OCI-LY3 (cell line): ENCODE data around the gene HDAC8.

ENCODE experiments used
- H2AFZ ChIP-seq: fragments of 200-600, 300-600 bp; shearing (Covaris generic); 2 replicates; pipeline ENCODE4 v1.6.0; 2014; ENCODE audit warnings: antibody characterized with exemption, low read depth, low read length
- H3K27ac ChIP-seq: fragments of 200-600, 300-600 bp; sonication (generic); 2 replicates; pipeline ENCODE4 v1.5.1; 2014; ENCODE audit warnings: mild to moderate bottlenecking, low read length, moderate library complexity, mixed read lengths
- H3K27me3 ChIP-seq: fragments of 200-600, 300-600 bp; sonication (generic); 2 replicates; pipeline ENCODE4 v1.6.1; 2014; ENCODE audit warnings: low read depth, low read length, mixed read lengths
- H3K36me3 ChIP-seq: fragments of 200-600, 300-600 bp; sonication (generic); replicated peaks from 2 replicates; pipeline ENCODE3; 2014; ENCODE audit warnings: low read depth, low read length, mixed read lengths
- H3K4me1 ChIP-seq: fragments of 300-600, 200-600 bp; sonication (generic); 2 replicates; pipeline ENCODE4 v1.6.1; 2014; ENCODE audit warnings: low read length, mixed read lengths
- H3K4me2 ChIP-seq: fragments of 200-600, 300-600 bp; sonication (generic); 2 replicates; pipeline ENCODE4 v1.6.1; 2014; ENCODE audit warnings: low read length, mixed read lengths
- H3K4me3 ChIP-seq: fragments of 300-600, 200-600 bp; sonication (generic); 2 replicates; pipeline ENCODE4 v1.5.1; 2014; ENCODE audit warnings: antibody characterized with exemption, mild to moderate bottlenecking, low read length, moderate library complexity
- H3K79me2 ChIP-seq: fragments of 300-600, 200-600 bp; shearing (Covaris generic); 2 replicates; pipeline ENCODE4 v1.6.1; 2014; ENCODE audit warnings: mild to moderate bottlenecking, low read length, mixed read lengths
- H3K9ac ChIP-seq: fragments of 300-600, 200-600 bp; shearing (Covaris generic); 2 replicates; pipeline ENCODE4 v1.6.0; 2014; ENCODE audit warnings: mild to moderate bottlenecking, low read length, moderate library complexity
- H3K9me3 ChIP-seq: fragments of 200-600, 300-600 bp; shearing (Covaris generic); 2 replicates; pipeline ENCODE4 v1.6.1; 2014; ENCODE audit warnings: low read length, mixed read lengths; ENCODE audit not compliant: insufficient read depth
- H4K20me1 ChIP-seq: fragments of 200-600, 300-600 bp; sonication (generic); 2 replicates; pipeline ENCODE4 v1.6.1; 2016; ENCODE audit warnings: low read length, mixed read lengths; ENCODE audit not compliant: insufficient read depth
- EZH2phosphoT487 ChIP-seq: fragments of 200-600 bp; shearing (Covaris generic); IDR thresholded peaks from 2 replicates; pipeline ENCODE4 v1.6.1; 2018; ENCODE audit warnings: antibody characterized with exemption, mixed run types, low read depth
- TF ChIP-seq, protein P1 (sequence below): fragments of 200-600, 300-600 bp; sonication (generic); IDR thresholded peaks from 2 replicates; pipeline ENCODE4 v1.5.1; 2014; ENCODE audit warnings: antibody characterized with exemption, low read length, low read depth

HDAC8 gene

DNA sequence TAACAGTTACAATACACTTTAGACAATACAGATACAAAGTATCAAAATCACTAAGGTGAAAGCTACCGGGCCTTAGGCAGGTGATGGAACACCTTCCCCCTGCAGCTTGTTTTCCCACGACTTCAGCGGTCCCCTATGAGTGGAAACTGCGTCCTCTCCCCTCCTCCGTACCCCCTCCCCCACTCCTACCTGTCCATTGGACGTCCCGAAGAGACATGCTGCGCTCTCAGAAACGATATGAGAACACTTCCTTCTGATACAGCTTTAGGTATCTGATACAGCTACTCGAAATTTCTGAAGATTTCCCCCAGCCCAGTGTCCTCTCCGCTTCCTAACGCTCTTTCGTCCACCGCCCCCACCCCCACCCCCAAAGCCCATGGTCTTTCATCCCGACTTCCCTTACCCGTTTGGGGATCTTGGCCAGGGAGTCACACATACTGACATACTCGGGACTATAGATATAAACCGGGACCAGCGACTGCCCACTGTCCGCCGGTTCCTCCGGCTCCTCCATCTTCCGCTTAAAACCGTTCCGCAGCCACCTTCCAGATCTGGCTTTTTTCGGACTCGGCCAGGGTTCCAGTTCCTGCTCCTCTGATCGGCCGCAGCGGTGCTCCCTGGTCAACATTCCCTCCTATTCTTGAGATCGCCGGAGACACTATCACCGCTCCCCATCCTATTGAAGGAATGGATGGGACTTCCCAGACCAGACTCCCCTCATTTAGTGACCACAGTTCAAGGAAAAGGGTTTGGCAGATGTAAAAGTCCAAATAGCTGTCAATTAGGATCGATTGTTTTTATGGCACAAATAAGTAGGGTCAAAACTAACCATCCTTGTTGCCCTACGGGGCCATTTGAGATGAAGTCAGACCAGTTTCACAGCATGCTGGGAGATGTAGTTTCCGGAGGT, at the start of gene HDAC8:
HDAC8 (minus strand) TSS at position 596 of the 910 bp plus-strand sequence; CDS start at position 514, 82 bp downstream.
- Histone ChIP-seq H3K9ac (peak within 1 kb of the TSS; percentile 94), H3K36me3 (peaks cover 15% of the 10 kb centered on the region), H4K20me1 (no peaks in the 10 kb centered on the region), H3K4me3 (peak within 1 kb of the TSS; percentile 100), H3K79me2 (peaks cover 10% of the 10 kb centered on the region), H3K4me1 (peaks cover 5% of the 10 kb centered on the region; the same call in 1 of the 2 replicates), H3K27ac (peak within 1 kb of the TSS; percentile 64), H3K4me2 (peak within 1 kb of the TSS; percentile 69), H2AFZ (peak within 1 kb of the TSS; percentile 100), H3K27me3 (no peaks in the 10 kb centered on the region), H3K9me3 (no peaks in the 10 kb centered on the region)
- no peak for TF ChIP-seq EZH2phosphoT487
- TF ChIP-seq, protein P1, sequence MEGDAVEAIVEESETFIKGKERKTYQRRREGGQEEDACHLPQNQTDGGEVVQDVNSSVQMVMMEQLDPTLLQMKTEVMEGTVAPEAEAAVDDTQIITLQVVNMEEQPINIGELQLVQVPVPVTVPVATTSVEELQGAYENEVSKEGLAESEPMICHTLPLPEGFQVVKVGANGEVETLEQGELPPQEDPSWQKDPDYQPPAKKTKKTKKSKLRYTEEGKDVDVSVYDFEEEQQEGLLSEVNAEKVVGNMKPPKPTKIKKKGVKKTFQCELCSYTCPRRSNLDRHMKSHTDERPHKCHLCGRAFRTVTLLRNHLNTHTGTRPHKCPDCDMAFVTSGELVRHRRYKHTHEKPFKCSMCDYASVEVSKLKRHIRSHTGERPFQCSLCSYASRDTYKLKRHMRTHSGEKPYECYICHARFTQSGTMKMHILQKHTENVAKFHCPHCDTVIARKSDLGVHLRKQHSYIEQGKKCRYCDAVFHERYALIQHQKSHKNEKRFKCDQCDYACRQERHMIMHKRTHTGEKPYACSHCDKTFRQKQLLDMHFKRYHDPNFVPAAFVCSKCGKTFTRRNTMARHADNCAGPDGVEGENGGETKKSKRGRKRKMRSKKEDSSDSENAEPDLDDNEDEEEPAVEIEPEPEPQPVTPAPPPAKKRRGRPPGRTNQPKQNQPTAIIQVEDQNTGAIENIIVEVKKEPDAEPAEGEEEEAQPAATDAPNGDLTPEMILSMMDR = no peak

DNA sequence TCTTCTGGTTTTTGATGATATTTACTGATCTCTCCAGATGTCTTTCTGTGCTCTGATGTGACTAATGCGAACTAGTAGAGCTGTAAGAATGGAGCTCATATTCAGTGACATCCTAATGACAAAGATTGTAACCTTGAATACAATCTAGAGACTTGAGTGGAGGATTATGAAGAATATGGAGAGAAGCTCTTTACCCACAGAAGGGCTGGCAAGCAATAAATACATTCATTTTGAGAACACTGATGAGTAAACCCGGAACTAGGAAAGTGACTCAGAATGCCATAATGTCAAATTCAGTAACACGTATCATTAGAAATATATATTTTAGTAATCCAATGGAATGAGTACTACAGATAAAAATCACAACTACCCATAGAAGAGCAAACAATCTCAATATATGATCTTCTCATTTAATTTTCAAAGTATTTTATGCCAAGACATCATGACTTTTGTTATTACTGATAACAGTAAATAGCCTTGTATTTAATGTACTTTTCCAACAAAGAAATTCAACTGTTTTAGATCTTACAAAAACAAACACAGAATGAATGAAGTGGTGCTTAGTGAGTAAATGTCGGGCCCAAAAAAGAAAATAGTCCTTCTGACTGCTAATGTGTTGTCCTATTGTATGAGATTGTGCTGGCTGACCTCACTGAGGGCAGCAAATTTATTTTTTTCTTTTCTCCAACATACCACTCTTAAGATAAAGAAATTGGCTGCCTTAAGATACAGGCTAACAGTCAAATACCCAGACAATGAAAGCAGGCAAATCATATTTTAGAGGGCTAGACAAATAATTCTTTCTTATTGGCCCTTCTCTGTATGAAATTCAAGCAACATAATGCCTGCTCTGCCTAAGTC, 49.2 kb upstream of the HDAC8 start:
- Histone ChIP-seq H3K27ac (peak overlapping the region; percentile 98), H3K9ac (no peak overlapping the region), H3K4me2 (peak overlapping the region; percentile 89)

GRCh38 chrX:72621163-72621562, 48.5 kb upstream of the HDAC8 start:
- peak overlapping the region; percentile 54; the same call in 1 of the 2 replicates for H3K9ac ChIP-seq
- H3K27me3 ChIP-seq = no peaks in the 10 kb centered on the region
- TF ChIP-seq, protein P1 = no peak
- no peak for TF ChIP-seq EZH2phosphoT487
- H3K4me3 ChIP-seq = peak overlapping the region; percentile 61
- no peaks in the 10 kb centered on the region for H3K9me3 ChIP-seq
- peak overlapping the region; percentile 89 for H3K4me2 ChIP-seq
- no peak overlapping the region for H2AFZ ChIP-seq
- peaks cover 49% of the 10 kb centered on the region for H3K36me3 ChIP-seq
- H4K20me1 ChIP-seq = no peaks in the 10 kb centered on the region
- peaks cover 39% of the 10 kb centered on the region for H3K4me1 ChIP-seq
- no peaks in the 10 kb centered on the region for H3K79me2 ChIP-seq
- peak overlapping the region; percentile 98 for H3K27ac ChIP-seq

More for the DNA sequence above, 49.2 kb upstream of the HDAC8 start:
- Histone ChIP-seq H3K9me3 (no peaks in the 10 kb centered on the region), H3K27me3 (no peaks in the 10 kb centered on the region), H3K4me3 (peak overlapping the region; percentile 61), H2AFZ (no peak overlapping the region), H3K4me1 (peaks cover 39% of the 10 kb centered on the region), H3K36me3 (peaks cover 46% of the 10 kb centered on the region), H3K79me2 (no peaks in the 10 kb centered on the region), H4K20me1 (no peaks in the 10 kb centered on the region)
- TF ChIP-seq EZH2phosphoT487 = 0 out of 2 replicates have a peak, but pooled peaks have one; percentile 58
- TF ChIP-seq, protein P1 = no peak
